HepG2 (cell line): Measurements from ENCODE around the gene PRR36. TPM values are rescaled to one million over a fixed set of nuclear protein-coding genes. Genes with fewer than 3 reads are reported as not detected.
A peak's percentile ranks its signal among the peaks of the same experiment; 100 is the strongest.

ENCODE experiments used
- ATAC-seq: fragments of 200-7000 bp; cut with Tn5 transposase; 3 replicates; pipeline ENCODE4 v1.9.1; 2020; ENCODE audit warnings: mild to moderate bottlenecking, moderate library complexity
- BruUV-seq: library from RNA; stranded (reverse); fragments of 400-500 nt; replicated peaks from 2 replicates; lab custom pipeline; 2021; lab: Mats Ljungman, UMichigan
- CTCF ChIA-PET: fragments of 300-600 bp; formaldehyde crosslinking; extraction: SDS; loops from one replicate; lab custom pipeline; 2021; ENCODE audit warnings: low total read pairs, inconsistent platforms, low intra/inter-chr PET ratio; lab: Yijun Ruan, JAX
- POLR2A ChIA-PET: fragments of 350-600 bp; sonication (Branson Sonifier 250); formaldehyde crosslinking; loops from one replicate; lab custom pipeline; 2020; ENCODE audit warnings: antibody characterized with exemption, inconsistent platforms; lab: Yijun Ruan, JAX
- DNase-seq: peaks from one replicate; pipeline ENCODE4 v3.0.0-alpha.2; 2015; ENCODE audit warnings: low spot score
- FAIRE-seq: peaks from 3 replicates; lab custom pipeline; 2011; peaks lifted over from hg19 to GRCh38; lab: Jason Lieb, UNC
- H2AFZ ChIP-seq: one replicate; pipeline ENCODE4 v1.6.1; 2011; ENCODE audit warnings: low read length, inconsistent platforms
- H3K27ac ChIP-seq: fragments of 300-600 bp; 3 replicates; pipeline ENCODE4 v1.8.0; 2011; ENCODE audit warnings: mixed run types, mild to moderate bottlenecking, mixed read lengths, low read length, inconsistent platforms; ENCODE audit not compliant: insufficient read depth; ENCODE audit errors: extremely low read length
- H3K27me3 ChIP-seq, 2 experiments: fragments of 200-600 bp in 1 of 2; 2 replicates in 1 of 2; 3 replicates in 1 of 2; pipeline versions ENCODE4 v1.6.0 to v1.8.0; 2011; ENCODE audit warnings: low read length in 2 of 2, mild to moderate bottlenecking in 2 of 2, moderate library complexity in 2 of 2, inconsistent platforms in 1 of 2; ENCODE audit not compliant: insufficient read depth in 2 of 2, control insufficient read depth in 1 of 2
- H3K36me3 ChIP-seq, 2 experiments: fragments of 200-600 bp in 1 of 2; replicated peaks in 1 of 2; 2 replicates in 1 of 2; 3 replicates in 1 of 2; pipeline versions ENCODE4 v1.5.1 to v1.8.0; 2011; ENCODE audit warnings: low read length in 2 of 2, inconsistent platforms in 1 of 2; ENCODE audit not compliant: insufficient read depth in 2 of 2, control insufficient read depth in 1 of 2
- H3K4me1 ChIP-seq: 2 replicates; pipeline ENCODE4 v1.5.1; 2012; ENCODE audit warnings: low read length, inconsistent platforms; ENCODE audit not compliant: insufficient read depth
- H3K4me2 ChIP-seq: 2 replicates; pipeline ENCODE4 v1.6.0; 2011; ENCODE audit warnings: low read depth, low read length, inconsistent platforms
- H3K4me3 ChIP-seq, 3 experiments: fragments of 200-600 bp in 1 of 3; sonication (generic), shearing (Covaris generic) in 1 of 3; replicated peaks in 1 of 3; 2 replicates each; pipeline ENCODE4 v1.5.1; 2011 to 2016; ENCODE audit warnings: low read length in 3 of 3, inconsistent platforms in 2 of 3, low read depth in 2 of 3, mild to moderate bottlenecking in 2 of 3, control low read depth in 1 of 3, mixed read lengths in 1 of 3; ENCODE audit not compliant: insufficient read depth in 1 of 3
- H3K79me2 ChIP-seq: one replicate; pipeline ENCODE4 v1.6.1; 2011; ENCODE audit warnings: low read length, inconsistent platforms; ENCODE audit not compliant: insufficient read depth
- H3K9ac ChIP-seq: 2 replicates; pipeline ENCODE4 v1.6.0; 2011; ENCODE audit warnings: mild to moderate bottlenecking, low read depth, low read length, inconsistent platforms; ENCODE audit not compliant: insufficient read depth
- H3K9me3 ChIP-seq: 2 replicates; pipeline ENCODE4 v1.5.1; 2012; ENCODE audit warnings: mild to moderate bottlenecking, low read length
- H4K20me1 ChIP-seq: 2 replicates; pipeline ENCODE4 v1.6.0; 2011; ENCODE audit warnings: inconsistent platforms, mild to moderate bottlenecking, low read length, moderate library complexity; ENCODE audit not compliant: insufficient read depth
- ISX ChIP-seq: sonication (generic); formaldehyde crosslinking; conservative IDR thresholded peaks from 2 replicates; pipeline ENCODE4 v1.5.0; 2020; ENCODE audit warnings: missing genetic modification reagents
- KLF13 ChIP-seq: sonication (generic); formaldehyde crosslinking; IDR thresholded peaks from 2 replicates; pipeline ENCODE4 v1.4.0; 2020; ENCODE audit warnings: mild to moderate bottlenecking, missing genetic modification reagents
- NCOA2 ChIP-seq: sonication (generic); formaldehyde crosslinking; IDR thresholded peaks from 2 replicates; pipeline ENCODE4 v1.8.0; 2022; ENCODE audit warnings: inconsistent platforms
- NFE2 ChIP-seq: sonication (generic); formaldehyde crosslinking; IDR thresholded peaks from 2 replicates; pipeline ENCODE4 v1.4.0; 2020; ENCODE audit warnings: missing genetic modification reagents
- NFKB2 ChIP-seq: sonication (generic); formaldehyde crosslinking; IDR thresholded peaks from 2 replicates; pipeline ENCODE4 v1.4.0; 2020; ENCODE audit warnings: missing genetic modification reagents, borderline replicate concordance
- REPIN1 ChIP-seq: sonication (generic); formaldehyde crosslinking; IDR thresholded peaks from 2 replicates; pipeline ENCODE4 v1.8.0; 2022; ENCODE audit warnings: missing genetic modification reagents, low read depth, mild to moderate bottlenecking, borderline replicate concordance
- RXRA ChIP-seq: sonication (generic); formaldehyde crosslinking; IDR thresholded peaks from 2 replicates; pipeline ENCODE4 v1.5.1; 2020; ENCODE audit warnings: missing genetic modification reagents
- ZFX ChIP-seq: sonication (generic); formaldehyde crosslinking; IDR thresholded peaks from 2 replicates; pipeline ENCODE4 v1.4.0; 2020; ENCODE audit warnings: mild to moderate bottlenecking, low read depth, missing genetic modification reagents, moderate library complexity
- ZKSCAN8 ChIP-seq: IDR thresholded peaks from 2 replicates; pipeline ENCODE4 v1.6.1; 2016; ENCODE audit warnings: borderline replicate concordance, missing genetic modification reagents, missing compliant biosample characterization
- ZNF678 ChIP-seq: sonication (generic); formaldehyde crosslinking; IDR thresholded peaks from 2 replicates; pipeline ENCODE4 v1.4.0; 2020; ENCODE audit warnings: mild to moderate bottlenecking, missing genetic modification reagents
- ZNF792 ChIP-seq: IDR thresholded peaks from 2 replicates; pipeline ENCODE4 v1.6.1; 2016
- ZSCAN22 ChIP-seq: sonication (generic); formaldehyde crosslinking; IDR thresholded peaks from 2 replicates; pipeline ENCODE4 v1.4.0; 2020; ENCODE audit warnings: mild to moderate bottlenecking, missing genetic modification reagents
- WGBS: methylation state at CpG from one replicate; pipeline ENCODE4 v1.1.6; 2017; ENCODE audit warnings: low lambda C conversion rate; 5-methylcytosine and 5-hydroxymethylcytosine counted together
- in situ Hi-C: cut with HindIII; loops from 2 replicates; pipeline ENCODE4 v1.10.0; 2017; ENCODE audit warnings: low pct_unique_long_range_greater_than_20kb; ENCODE audit not compliant: extremely low pct_ligation_motif_present
- intact Hi-C: fragments of 100-400 bp; cut with micrococcal nuclease; formaldehyde crosslinking; loops from one replicate; pipeline ENCODE4 v1.10.0; 2022; ENCODE audit not compliant: unreplicated experiment
- polyA plus RNA-seq, 8 experiments: library from polyadenylated mRNA; depleted of rRNA in 3 of 8; stranded (reverse) in 7 of 8; unstranded in 1 of 8; fragments of >200 nt; fragmentation: Illumina TruSeq in 4 of 8; extraction: Trizol in 4 of 8; gene quantifications; 2 replicates each; pipeline versions ENCODE4 v1.2.1 to v1.2.3, GENCODE V29; 2011 to 2016; ENCODE audit warnings: low read depth in 4 of 8, missing spikeins in 1 of 8, mixed read lengths in 1 of 8; ENCODE audit not compliant: insufficient read depth in 1 of 8
- total RNA-seq, 5 experiments: library from RNA; depleted of rRNA; stranded (reverse); fragments of >200 nt; fragmentation: Illumina TruSeq; extraction: Trizol; gene quantifications; 2 replicates each; pipeline ENCODE4 v1.2.3, GENCODE V29; 2016; ENCODE audit warnings: low read depth in 1 of 5
- TF ChIP-seq, protein P1 (sequence below): sonication (generic); formaldehyde crosslinking; IDR thresholded peaks from 2 replicates; pipeline ENCODE4 v1.5.0; 2020; ENCODE audit warnings: mild to moderate bottlenecking, missing genetic modification reagents
- TF ChIP-seq, protein P2 (sequence below): sonication (generic); formaldehyde crosslinking; IDR thresholded peaks from 2 replicates; pipeline ENCODE4 v1.4.0; 2020; ENCODE audit warnings: missing genetic modification reagents
- TF ChIP-seq, protein P3 (sequence below): sonication (generic); formaldehyde crosslinking; IDR thresholded peaks from 2 replicates; pipeline ENCODE4 v1.5.1; 2020; ENCODE audit warnings: missing genetic modification reagents, mild to moderate bottlenecking, borderline replicate concordance
- TF ChIP-seq, protein P4 (sequence below): sonication (generic); formaldehyde crosslinking; IDR thresholded peaks from 2 replicates; pipeline ENCODE4 v1.5.0; 2020; ENCODE audit warnings: missing genetic modification reagents

The PRR36 gene
- total and polyA plus RNA-seq, 2 of the 13 experiments (the other 11 are each of a cell fraction or from before 2014, with no cell fraction given), result 0.07 to 0.17 TPM

DNA sequence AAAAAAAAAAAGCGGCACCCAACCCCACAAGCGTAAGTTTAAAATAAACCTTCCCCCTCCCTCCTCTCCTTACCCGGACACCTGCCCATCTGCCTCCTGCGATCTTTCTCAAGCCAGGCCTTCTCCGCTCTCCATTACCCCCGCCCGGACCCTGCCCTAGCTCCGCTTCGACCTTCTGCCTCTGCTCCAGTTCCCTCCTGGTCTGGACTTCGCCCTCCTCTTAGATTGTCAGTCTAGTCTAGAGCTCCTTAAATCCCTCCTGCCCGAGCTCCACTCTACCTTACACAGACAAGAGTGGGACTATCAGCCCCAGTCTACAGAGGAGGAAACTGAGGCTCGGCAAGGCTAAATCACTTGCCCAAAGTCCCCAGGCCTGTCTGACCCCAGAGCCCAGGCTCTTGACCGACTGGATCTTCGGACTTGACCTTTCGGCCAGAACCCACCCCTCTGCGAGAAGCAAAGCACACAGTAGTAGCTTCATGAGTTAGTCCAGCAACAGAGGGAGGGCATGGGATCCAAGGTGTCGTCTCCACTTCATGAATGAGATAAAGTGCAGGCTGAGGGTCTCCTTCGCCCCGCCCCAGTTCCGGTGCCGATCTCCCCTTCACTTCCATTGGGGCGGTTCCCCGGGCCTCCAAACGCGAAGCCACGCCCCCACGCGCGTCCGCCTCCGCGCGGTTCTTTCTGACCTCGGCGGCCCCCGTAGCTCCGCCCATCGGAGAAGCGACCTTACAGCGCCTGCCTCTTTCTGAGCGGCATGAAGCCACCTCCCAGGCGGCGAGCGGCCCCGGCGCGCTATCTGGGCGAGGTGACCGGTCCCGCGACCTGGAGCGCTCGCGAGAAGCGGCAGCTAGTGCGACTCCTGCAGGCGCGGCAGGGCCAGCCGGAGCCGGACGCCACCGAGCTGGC lies 45.7 kb upstream of the PRR36 start, which contains the start of gene SNAPC2:
SNAPC2 (plus strand) TSS at position 729 of the 909 bp plus-strand sequence; CDS start at position 758, 29 bp downstream.
- ATAC-seq (peak; percentile 53), DNase-seq (peak; percentile 89), FAIRE-seq (peak; percentile 63)
- Histone ChIP-seq H3K36me3 (peaks cover 5 to 10% of the 10 kb centered on the region in 2 experiments; a peak in 2 of 5 replicates), H4K20me1 (peaks cover 5% of the 10 kb centered on the region; the same call in 1 of the 2 replicates), H3K79me2 (no peaks in the 10 kb centered on the region), H3K9me3 (no peaks in the 10 kb centered on the region), H3K9ac (peak within 1 kb of the TSS; percentile 86), H3K4me2 (peak within 1 kb of the TSS; percentile 91), H3K27ac (peak within 1 kb of the TSS; percentile 92), H3K4me1 (peaks cover 41% of the 10 kb centered on the region), H2AFZ (no peak within 1 kb of the TSS), H3K4me3 (peak within 1 kb of the TSS; percentile 85 to 89 (median 87)), H3K27me3 (no peaks in the 10 kb centered on the region; a peak in 1 of 5 replicates)
- 2% methylated on average over 33 of the region's 62 CpGs for WGBS
- POLR2A ChIA-PET, result interaction anchor here (0.6 to 6.4 kb wide), 21 partner anchors 9 to 1199 kb away, joined by 3 to 85 read pairs (median 8); partner anchors contain the start of genes C3, LRRC8E, MAP2K7 and TIMM44
- TSS peak; percentile 84 for BruUV-seq
- intact Hi-C loops (no loop called here), in situ Hi-C loops (loop anchor here (5.0 kb wide), 1 partner anchor 68 kb away; no protein-coding TSS in a partner anchor)
- CTCF ChIA-PET, result interaction anchor here (1.4 to 1.7 kb wide), 2 partner anchors 51 to 67 kb away, joined by 3 to 5 read pairs; no protein-coding TSS in a partner anchor
- TF ChIP-seq NCOA2 (peak; percentile 23; the same call in 1 of the 2 replicates), ZNF678 (0 out of 2 replicates have a peak, but pooled peaks have one; percentile 43), NFKB2 (CRISPR knock-in tag) (no peak), RXRA (CRISPR knock-in tag) (peak; percentile 67; the same call in 1 of the 2 replicates), ZNF792 (CRISPR knock-in tag) (peak; percentile 83; the same call in 1 of the 2 replicates), ZFX (peak; percentile 87), ZSCAN22 (CRISPR knock-in tag) (peak; percentile 55; the same call in 1 of the 2 replicates), ISX (peak; percentile 42; the same call in 1 of the 2 replicates), KLF13 (CRISPR knock-in tag) (0 out of 2 replicates have a peak, but pooled peaks have one; percentile 47), NFE2 (no peak), REPIN1 (CRISPR knock-in tag) (peak; percentile 49; the same call in 1 of the 2 replicates), ZKSCAN8 (CRISPR knock-in tag) (0 out of 2 replicates have a peak, but pooled peaks have one; percentile 44)
- TF ChIP-seq, protein P1, sequence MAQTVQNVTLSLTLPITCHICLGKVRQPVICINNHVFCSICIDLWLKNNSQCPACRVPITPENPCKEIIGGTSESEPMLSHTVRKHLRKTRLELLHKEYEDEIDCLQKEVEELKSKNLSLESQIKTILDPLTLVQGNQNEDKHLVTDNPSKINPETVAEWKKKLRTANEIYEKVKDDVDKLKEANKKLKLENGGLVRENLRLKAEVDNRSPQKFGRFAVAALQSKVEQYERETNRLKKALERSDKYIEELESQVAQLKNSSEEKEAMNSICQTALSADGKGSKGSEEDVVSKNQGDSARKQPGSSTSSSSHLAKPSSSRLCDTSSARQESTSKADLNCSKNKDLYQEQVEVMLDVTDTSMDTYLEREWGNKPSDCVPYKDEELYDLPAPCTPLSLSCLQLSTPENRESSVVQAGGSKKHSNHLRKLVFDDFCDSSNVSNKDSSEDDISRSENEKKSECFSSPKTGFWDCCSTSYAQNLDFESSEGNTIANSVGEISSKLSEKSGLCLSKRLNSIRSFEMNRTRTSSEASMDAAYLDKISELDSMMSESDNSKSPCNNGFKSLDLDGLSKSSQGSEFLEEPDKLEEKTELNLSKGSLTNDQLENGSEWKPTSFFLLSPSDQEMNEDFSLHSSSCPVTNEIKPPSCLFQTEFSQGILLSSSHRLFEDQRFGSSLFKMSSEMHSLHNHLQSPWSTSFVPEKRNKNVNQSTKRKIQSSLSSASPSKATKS, result no peak
- TF ChIP-seq, protein P2, sequence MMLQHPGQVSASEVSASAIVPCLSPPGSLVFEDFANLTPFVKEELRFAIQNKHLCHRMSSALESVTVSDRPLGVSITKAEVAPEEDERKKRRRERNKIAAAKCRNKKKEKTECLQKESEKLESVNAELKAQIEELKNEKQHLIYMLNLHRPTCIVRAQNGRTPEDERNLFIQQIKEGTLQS (CRISPR knock-in tag), result peak; percentile 28; the same call in 1 of the 2 replicates
- TF ChIP-seq, protein P3, sequence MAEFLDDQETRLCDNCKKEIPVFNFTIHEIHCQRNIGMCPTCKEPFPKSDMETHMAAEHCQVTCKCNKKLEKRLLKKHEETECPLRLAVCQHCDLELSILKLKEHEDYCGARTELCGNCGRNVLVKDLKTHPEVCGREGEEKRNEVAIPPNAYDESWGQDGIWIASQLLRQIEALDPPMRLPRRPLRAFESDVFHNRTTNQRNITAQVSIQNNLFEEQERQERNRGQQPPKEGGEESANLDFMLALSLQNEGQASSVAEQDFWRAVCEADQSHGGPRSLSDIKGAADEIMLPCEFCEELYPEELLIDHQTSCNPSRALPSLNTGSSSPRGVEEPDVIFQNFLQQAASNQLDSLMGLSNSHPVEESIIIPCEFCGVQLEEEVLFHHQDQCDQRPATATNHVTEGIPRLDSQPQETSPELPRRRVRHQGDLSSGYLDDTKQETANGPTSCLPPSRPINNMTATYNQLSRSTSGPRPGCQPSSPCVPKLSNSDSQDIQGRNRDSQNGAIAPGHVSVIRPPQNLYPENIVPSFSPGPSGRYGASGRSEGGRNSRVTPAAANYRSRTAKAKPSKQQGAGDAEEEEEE, result no peak; the same call in 1 of the 2 replicates
- TF ChIP-seq, protein P4, sequence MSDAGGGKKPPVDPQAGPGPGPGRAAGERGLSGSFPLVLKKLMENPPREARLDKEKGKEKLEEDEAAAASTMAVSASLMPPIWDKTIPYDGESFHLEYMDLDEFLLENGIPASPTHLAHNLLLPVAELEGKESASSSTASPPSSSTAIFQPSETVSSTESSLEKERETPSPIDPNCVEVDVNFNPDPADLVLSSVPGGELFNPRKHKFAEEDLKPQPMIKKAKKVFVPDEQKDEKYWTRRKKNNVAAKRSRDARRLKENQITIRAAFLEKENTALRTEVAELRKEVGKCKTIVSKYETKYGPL (CRISPR knock-in tag), result 0 out of 2 replicates have a peak, but pooled peaks have one; percentile 53
